ENCODE results near the gene CFAP61.
"Not testable (repeated sequence)": the region's sequence is repeated elsewhere in the genome, so short reads cannot be mapped to it uniquely, and the experiment has no call there.

CFAP61 gene

GRCh38 chr20:20052074-20052970 is at the start of gene CFAP61, which contains the start of gene CRNKL1:
TSS of gene CFAP61 (plus strand) at chr20:20052532. CDS start at chr20:20056654, 4,122 bp downstream.
TSS of gene CRNKL1 (minus strand) at chr20:20052466. CDS start at chr20:20052342, 124 bp downstream.
- Histone ChIP-seq H3K27me3 (ENCODE audit: control insufficient read depth, insufficient read depth, low read length) (no peaks in the 10 kb centered on the region), H3K9ac (ENCODE audit: low read depth, low read length) (peak within 1 kb of the TSS; percentile 64), H3K4me3 (ENCODE audit: low read depth, low read length) (peak within 1 kb of the TSS; percentile 68), H3K27ac (ENCODE audit: low read depth, low read length) (peak within 1 kb of the TSS; percentile 91), H3K36me3 (ENCODE audit: control insufficient read depth, insufficient read depth, low read length) (peaks cover 32% of the 10 kb centered on the region), H3K9me3 (ENCODE audit: control insufficient read depth, insufficient read depth, low read length) (no peaks in the 10 kb centered on the region), H3K4me1 (ENCODE audit: control insufficient read depth, insufficient read depth, low read length) (peaks cover 5% of the 10 kb centered on the region; the same call in 1 of the 2 replicates)

GRCh38 chr20:20003031-20003954 is 49.0 kb upstream of the CFAP61 start:
- Histone ChIP-seq H3K4me1 (ENCODE audit: control insufficient read depth, insufficient read depth, low read length) (peaks cover 5% of the 10 kb centered on the region), H3K27me3 (ENCODE audit: control insufficient read depth, insufficient read depth, low read length) (no peaks in the 10 kb centered on the region), H3K27ac (ENCODE audit: low read depth, low read length) (no peak overlapping the region), H3K9ac (ENCODE audit: low read depth, low read length) (no peak overlapping the region), H3K4me3 (ENCODE audit: low read depth, low read length) (no peak overlapping the region), H3K36me3 (ENCODE audit: control insufficient read depth, insufficient read depth, low read length) (no peaks in the 10 kb centered on the region), H3K9me3 (ENCODE audit: control insufficient read depth, insufficient read depth, low read length) (no peaks in the 10 kb centered on the region)

- not testable (repeated sequence) for H3K4me3 ChIP-seq (ENCODE audit: low read depth, low read length); H3K9ac ChIP-seq (ENCODE audit: low read depth, low read length); H3K27ac ChIP-seq (ENCODE audit: low read depth, low read length); H3K4me1 ChIP-seq (ENCODE audit: control insufficient read depth, insufficient read depth, low read length); H3K27me3 ChIP-seq (ENCODE audit: control insufficient read depth, insufficient read depth, low read length); H3K36me3 ChIP-seq (ENCODE audit: control insufficient read depth, insufficient read depth, low read length); H3K9me3 ChIP-seq (ENCODE audit: control insufficient read depth, insufficient read depth, low read length)
Measured at GRCh38 chr20:20003955-20004322, 48.4 kb upstream of the CFAP61 start.

GRCh38 chr20:20005342-20005741 is 47.0 kb upstream of the CFAP61 start:
- Histone ChIP-seq H3K9ac (ENCODE audit: low read depth, low read length) (no peak overlapping the region), H3K9me3 (ENCODE audit: control insufficient read depth, insufficient read depth, low read length) (no peaks in the 10 kb centered on the region), H3K4me3 (ENCODE audit: low read depth, low read length) (no peak overlapping the region)

GRCh38 chr20:20009784-20010253 is 42.5 kb upstream of the CFAP61 start:
- Histone ChIP-seq H3K9ac (ENCODE audit: low read depth, low read length) (no peak overlapping the region), H3K27ac (ENCODE audit: low read depth, low read length) (no peak overlapping the region)

More at GRCh38 chr20:20005342-20005741, 47.0 kb upstream of the CFAP61 start:
- no peaks in the 10 kb centered on the region for H3K27me3 ChIP-seq (ENCODE audit: control insufficient read depth, insufficient read depth, low read length)
- no peak overlapping the region for H3K27ac ChIP-seq (ENCODE audit: low read depth, low read length)
- H3K4me1 ChIP-seq (ENCODE audit: control insufficient read depth, insufficient read depth, low read length): peaks cover 14% of the 10 kb centered on the region
- H3K36me3 ChIP-seq (ENCODE audit: control insufficient read depth, insufficient read depth, low read length): no peaks in the 10 kb centered on the region

GRCh38 chr20:20010639-20011500 is 41.5 kb upstream of the CFAP61 start:
- peaks cover 22% of the 10 kb centered on the region; the same call in 1 of the 2 replicates for H3K4me1 ChIP-seq (ENCODE audit: control insufficient read depth, insufficient read depth, low read length)
- no peak overlapping the region for H3K27ac ChIP-seq (ENCODE audit: low read depth, low read length)
- H3K36me3 ChIP-seq (ENCODE audit: control insufficient read depth, insufficient read depth, low read length): no peaks in the 10 kb centered on the region
- no peak overlapping the region for H3K4me3 ChIP-seq (ENCODE audit: low read depth, low read length)
- H3K9me3 ChIP-seq (ENCODE audit: control insufficient read depth, insufficient read depth, low read length): no peaks in the 10 kb centered on the region
- H3K27me3 ChIP-seq (ENCODE audit: control insufficient read depth, insufficient read depth, low read length): no peaks in the 10 kb centered on the region
- no peak overlapping the region for H3K9ac ChIP-seq (ENCODE audit: low read depth, low read length)

More at GRCh38 chr20:20009784-20010253, 42.5 kb upstream of the CFAP61 start:
- H3K27me3 ChIP-seq (ENCODE audit: control insufficient read depth, insufficient read depth, low read length): no peaks in the 10 kb centered on the region
- no peak overlapping the region for H3K4me3 ChIP-seq (ENCODE audit: low read depth, low read length)
- H3K36me3 ChIP-seq (ENCODE audit: control insufficient read depth, insufficient read depth, low read length): no peaks in the 10 kb centered on the region
- H3K9me3 ChIP-seq (ENCODE audit: control insufficient read depth, insufficient read depth, low read length): no peaks in the 10 kb centered on the region
- H3K4me1 ChIP-seq (ENCODE audit: control insufficient read depth, insufficient read depth, low read length): peaks cover 22% of the 10 kb centered on the region; the same call in 1 of the 2 replicates

- no peak overlapping the region for H3K27ac ChIP-seq (ENCODE audit: low read depth, low read length)
- no peaks in the 10 kb centered on the region for H3K36me3 ChIP-seq (ENCODE audit: control insufficient read depth, insufficient read depth, low read length)
- no peak overlapping the region for H3K4me3 ChIP-seq (ENCODE audit: low read depth, low read length)
- H3K27me3 ChIP-seq (ENCODE audit: control insufficient read depth, insufficient read depth, low read length): no peaks in the 10 kb centered on the region
- no peaks in the 10 kb centered on the region for H3K9me3 ChIP-seq (ENCODE audit: control insufficient read depth, insufficient read depth, low read length)
- H3K9ac ChIP-seq (ENCODE audit: low read depth, low read length): no peak overlapping the region
- peaks cover 22% of the 10 kb centered on the region; the same call in 1 of the 2 replicates for H3K4me1 ChIP-seq (ENCODE audit: control insufficient read depth, insufficient read depth, low read length)
Measured at GRCh38 chr20:20012541-20012940, 39.8 kb upstream of the CFAP61 start.

- Histone ChIP-seq H3K4me1 (ENCODE audit: control insufficient read depth, insufficient read depth, low read length) (peaks cover 28% of the 10 kb centered on the region; the same call in 1 of the 2 replicates), H3K27me3 (ENCODE audit: control insufficient read depth, insufficient read depth, low read length) (no peaks in the 10 kb centered on the region), H3K9ac (ENCODE audit: low read depth, low read length) (no peak overlapping the region), H3K9me3 (ENCODE audit: control insufficient read depth, insufficient read depth, low read length) (no peaks in the 10 kb centered on the region), H3K4me3 (ENCODE audit: low read depth, low read length) (no peak overlapping the region), H3K36me3 (ENCODE audit: control insufficient read depth, insufficient read depth, low read length) (peaks cover 6% of the 10 kb centered on the region; the same call in 1 of the 2 replicates), H3K27ac (ENCODE audit: low read depth, low read length) (no peak overlapping the region)
Measured at GRCh38 chr20:20014659-20015058, 37.7 kb upstream of the CFAP61 start.

- peaks cover 13% of the 10 kb centered on the region; the same call in 1 of the 2 replicates for H3K4me1 ChIP-seq (ENCODE audit: control insufficient read depth, insufficient read depth, low read length)
- H3K4me3 ChIP-seq (ENCODE audit: low read depth, low read length): peak within 1 kb of the TSS; percentile 88
- H3K9me3 ChIP-seq (ENCODE audit: control insufficient read depth, insufficient read depth, low read length): no peaks in the 10 kb centered on the region
- peak within 1 kb of the TSS; percentile 71 for H3K9ac ChIP-seq (ENCODE audit: low read depth, low read length)
- H3K27ac ChIP-seq (ENCODE audit: low read depth, low read length): peak within 1 kb of the TSS; percentile 64
- H3K27me3 ChIP-seq (ENCODE audit: control insufficient read depth, insufficient read depth, low read length): no peaks in the 10 kb centered on the region
- peaks cover 7% of the 10 kb centered on the region for H3K36me3 ChIP-seq (ENCODE audit: control insufficient read depth, insufficient read depth, low read length)
Measured at GRCh38 chr20:20017001-20017843, 35.1 kb upstream of the CFAP61 start, which contains the start of gene NAA20. TSS of gene NAA20 (plus strand) at chr20:20017362. CDS start at chr20:20017397, 35 bp downstream.

Data from HUES48 (cell line).